Retina (tissue), 1 donor: ENCODE results near the gene OXCT1.

ENCODE experiments used
- DNase-seq: peaks from one replicate; pipeline ENCODE4 v3.0.0-alpha.2; 2016

The OXCT1 gene

DNA sequence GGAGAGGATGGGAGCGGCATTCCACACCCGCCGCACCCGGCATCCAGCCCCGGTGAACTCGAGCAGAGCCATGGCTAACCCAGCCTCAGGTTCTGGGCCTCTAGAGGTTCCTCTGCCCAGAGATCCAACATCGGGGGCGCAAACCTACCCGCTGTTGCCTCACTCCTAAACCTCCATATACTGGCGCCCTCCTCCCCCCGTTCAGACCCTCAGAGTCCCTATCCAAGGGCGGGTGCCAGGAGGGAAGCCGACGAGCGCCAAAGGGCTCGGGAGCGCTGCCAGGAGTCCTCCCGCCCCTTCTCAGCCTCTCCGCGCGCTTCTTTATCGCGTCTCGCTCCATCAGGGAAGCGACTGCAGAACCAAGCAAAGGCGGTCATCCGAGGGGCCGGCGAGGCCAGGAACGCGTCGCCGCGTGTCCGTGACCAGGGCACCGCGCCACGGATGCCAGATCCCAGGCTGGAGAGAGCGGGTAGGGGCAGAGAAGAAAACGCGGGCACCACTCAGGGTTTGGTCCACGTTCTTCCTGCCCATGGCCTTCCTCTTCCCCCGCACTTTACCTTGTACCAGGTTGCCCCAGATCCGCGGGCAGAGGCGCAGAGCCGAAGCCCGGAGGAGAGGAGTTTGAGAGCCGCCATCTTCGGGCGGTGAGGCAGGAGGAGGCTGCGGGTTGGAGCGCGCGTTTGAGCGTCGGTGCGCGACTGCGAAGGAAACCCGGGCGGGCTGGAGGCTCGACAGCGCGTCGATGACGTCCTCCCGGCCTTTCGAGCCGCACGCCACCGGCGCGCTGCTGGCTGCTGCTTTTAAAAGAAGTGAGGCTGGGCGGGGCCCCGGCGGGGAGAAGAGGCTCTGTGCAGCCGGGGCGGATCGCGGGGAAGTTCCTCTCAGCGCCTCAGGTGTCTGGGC is at the start of gene OXCT1:
Gene OXCT1, minus strand, starts transcription at position 702 of the 903 bp plus-strand sequence. Its CDS starts 67 bp downstream, at position 635.
- DNase-seq, result peak; percentile 94

DNA sequence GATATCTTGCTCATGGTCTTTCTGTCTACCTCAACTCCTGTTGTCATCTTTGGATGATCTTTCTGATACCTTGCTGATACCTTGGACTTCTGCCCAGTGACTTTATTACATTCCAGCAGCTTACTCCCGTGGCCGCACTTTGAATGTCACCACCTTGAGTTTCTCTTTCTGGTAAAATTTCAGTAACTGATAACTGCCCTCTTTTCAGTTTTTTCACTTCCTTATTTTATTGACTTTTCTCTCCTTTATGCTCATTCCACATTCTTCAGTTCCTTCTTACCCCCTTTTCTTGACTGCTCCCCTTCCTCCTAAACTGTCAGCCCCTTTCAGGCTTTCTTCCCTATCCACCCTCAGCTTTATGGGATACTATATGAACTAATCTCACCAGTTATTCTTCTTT is 47.9 kb upstream of the OXCT1 start:
- DNase-seq, result no peak

DNA sequence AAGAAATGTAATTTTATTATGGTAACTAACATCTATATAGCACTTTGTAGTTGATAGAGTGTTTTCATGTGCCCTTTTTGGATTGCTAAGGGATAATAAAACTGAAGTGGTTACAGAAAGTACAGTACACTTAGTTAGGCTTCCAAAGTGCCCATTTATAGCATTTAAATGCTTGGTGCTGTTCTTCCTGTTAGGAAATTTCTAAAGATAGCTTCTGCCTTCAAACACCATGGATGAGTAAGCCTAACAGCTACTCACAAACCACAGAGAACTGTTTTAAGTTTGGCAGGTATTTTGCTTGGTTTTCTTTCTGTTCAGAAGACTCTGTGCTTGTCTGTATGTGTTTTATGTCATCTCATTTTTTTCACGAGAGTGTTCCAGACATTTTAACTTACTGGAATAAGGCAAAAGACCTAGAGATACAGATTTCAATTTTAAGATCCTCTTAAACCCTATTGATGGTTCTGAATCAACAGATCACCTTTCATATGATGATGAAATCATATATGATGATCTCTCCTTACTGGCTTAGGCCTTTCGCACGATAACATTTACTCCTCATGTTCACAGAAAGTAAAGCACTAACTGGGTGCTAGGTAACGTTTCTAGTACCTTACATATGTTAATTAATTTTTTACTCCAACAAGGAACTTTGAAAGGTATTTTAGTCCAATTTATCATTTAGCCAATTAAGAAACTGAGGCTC is 38.3 kb upstream of the OXCT1 start:
- DNase-seq, result no peak

DNA sequence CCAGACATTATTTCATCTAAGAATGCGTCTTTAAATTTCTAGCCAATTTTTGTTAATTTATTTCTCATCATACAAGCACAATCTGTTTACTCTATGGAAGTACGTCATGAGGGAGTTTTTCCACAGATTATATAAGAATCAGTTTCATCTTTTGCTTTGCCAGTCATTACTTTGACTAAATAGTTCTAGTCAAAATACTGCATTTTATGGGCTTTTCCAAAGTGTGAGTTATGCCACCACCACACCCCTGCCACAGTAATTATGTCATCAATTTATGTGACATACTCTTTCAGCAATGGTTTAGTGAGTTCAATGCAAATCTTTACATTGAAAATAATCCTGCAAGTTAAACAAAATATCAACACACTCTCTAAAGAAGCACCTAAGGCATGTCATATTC is 35.9 kb upstream of the OXCT1 start:
- no peak for DNase-seq

DNA sequence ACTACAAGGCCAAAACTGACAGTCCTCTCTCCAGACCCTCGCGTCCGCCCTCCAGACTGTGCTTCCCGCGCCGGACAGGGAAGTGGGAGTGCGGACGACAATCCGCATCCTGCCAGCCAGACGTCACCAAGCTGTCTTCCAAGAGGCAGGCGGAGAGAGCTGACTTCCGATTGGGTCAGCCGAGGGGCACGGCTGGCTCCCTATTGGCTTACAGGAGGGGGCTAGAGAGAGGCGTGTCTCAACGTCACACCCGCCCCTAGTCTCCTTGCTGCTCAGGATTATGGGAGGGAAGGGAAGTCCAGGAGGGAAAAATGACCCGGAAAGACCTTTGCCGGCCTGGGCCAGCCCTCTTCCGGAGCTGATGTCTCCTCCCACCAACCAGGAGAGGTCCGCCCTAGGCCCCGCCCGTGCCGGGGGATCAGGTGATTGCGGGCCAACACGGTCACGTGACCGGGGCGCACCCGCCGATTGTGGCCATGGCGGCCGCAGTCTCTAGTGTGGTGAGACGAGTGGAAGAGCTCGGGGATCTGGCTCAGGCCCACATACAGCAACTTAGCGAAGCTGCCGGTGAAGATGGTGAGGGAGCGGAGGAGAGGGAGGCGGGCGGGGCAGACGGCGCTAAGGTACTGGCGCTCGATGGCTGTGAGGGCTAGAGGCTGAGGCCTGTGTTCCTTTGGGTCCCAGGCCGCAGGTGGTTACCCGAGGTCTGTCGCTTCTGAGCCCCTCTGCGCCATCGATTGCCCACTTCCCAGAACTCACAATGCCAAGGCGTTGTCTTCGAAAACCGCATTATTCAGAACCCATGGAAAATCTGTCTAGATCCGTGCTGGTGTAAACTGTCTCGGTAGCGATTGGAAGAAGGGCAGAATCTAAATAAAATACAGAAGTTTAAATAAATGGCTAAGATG is 33.9 kb upstream of the OXCT1 start, which contains the start of gene RIMOC1:
Gene RIMOC1, plus strand, starts transcription at position 453 of the 908 bp plus-strand sequence. Its CDS starts 24 bp downstream, at position 477.
- DNase-seq, result peak; percentile 98

DNA sequence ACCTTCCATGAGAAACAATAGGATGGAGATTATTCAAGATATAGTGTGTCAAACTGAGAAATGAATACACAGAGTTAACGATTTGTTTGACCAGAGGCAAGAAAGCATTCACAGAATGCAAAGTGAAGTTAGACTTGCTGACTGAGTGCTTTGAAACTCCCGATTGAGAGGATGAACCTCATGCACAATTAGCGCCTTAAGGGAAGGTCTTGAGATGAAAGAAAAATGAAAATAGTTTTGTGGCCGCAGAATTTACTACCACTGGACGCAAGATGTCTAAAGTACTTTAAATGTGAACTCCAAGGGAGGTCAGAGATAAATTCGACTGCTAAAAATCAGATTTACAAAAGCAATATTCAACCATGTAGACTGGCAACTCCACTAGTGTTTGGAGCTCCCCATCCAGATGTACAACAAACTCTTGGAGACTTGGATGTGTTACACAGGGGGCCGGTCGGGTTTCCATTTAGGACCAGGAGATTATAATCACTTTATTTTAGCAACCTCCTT is 33.2 kb upstream of the OXCT1 start:
- DNase-seq, result no peak

DNA sequence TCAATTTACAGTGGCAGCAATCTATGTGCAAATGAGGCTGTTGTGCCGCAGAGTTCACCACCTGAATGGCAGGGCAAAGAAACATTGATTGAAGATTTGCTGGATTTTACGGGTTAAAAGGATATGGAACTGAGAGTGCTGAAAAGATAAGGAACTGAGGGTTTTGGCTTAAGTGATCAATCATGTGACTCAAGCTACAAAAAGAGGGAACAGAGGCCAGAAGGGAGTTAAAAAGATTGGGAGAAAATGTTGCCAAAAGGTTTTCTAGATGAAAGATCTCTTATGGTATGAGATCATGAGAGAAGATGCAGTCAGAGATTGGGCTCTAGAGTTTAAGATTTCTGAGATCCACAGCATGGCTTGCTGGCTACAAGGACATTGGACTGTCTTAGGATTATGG is 26.0 kb upstream of the OXCT1 start:
- DNase-seq, result no peak

DNA sequence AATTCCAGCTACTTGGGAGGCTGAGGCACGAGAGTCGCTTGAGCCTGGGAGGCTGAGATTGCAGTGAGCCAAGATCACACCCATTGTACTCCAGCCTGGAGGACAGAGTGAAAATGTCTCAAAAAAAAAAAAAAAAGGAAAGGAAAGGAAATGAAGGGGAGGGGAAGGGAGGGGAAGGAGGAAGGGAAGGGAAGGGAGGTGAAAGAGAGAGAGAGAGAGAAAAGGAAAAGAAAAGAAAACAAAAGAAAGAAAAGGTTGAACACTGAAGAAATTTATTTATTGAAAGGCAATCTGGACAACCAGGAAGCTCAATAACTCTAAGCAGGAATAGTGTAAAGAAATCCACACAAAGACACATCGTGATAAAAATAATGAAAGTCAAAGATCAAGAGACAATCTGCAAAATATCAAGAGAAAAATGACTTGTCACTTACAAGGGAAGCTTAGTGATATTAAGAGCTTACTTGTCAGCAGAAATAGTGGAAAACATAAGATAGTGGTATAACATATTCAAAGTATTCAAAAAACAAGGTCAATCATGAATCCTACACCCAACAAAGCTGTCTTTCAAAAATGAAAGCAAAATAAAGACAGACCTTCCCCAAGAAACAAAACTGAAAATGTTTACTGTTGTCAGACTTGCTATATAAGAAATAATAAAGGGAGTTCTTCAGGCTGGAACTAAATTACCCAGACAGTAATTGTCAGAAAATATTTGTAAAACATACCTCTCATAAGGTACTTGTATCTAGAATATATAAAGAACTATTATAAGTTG is 23.0 kb upstream of the OXCT1 start:
- no peak for DNase-seq

DNA sequence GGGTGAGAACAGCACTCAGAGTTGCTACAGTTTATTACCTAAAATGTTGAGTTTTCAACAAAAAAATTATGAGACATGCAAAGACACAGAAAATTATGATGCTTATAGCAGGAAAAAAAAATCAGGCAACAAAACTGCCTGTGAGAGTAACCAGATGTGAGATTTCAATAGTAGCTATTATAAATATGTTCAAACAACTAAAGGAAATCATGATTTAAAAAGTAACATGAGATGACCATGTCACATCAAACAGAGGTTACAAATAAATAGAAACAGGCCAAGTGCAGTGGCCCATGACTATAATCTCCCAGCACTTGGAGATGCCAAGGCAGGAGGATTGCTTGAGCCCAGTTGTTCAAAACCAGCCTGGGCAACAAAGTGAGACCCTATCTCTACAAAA is 21.8 kb upstream of the OXCT1 start:
- no peak for DNase-seq

DNA sequence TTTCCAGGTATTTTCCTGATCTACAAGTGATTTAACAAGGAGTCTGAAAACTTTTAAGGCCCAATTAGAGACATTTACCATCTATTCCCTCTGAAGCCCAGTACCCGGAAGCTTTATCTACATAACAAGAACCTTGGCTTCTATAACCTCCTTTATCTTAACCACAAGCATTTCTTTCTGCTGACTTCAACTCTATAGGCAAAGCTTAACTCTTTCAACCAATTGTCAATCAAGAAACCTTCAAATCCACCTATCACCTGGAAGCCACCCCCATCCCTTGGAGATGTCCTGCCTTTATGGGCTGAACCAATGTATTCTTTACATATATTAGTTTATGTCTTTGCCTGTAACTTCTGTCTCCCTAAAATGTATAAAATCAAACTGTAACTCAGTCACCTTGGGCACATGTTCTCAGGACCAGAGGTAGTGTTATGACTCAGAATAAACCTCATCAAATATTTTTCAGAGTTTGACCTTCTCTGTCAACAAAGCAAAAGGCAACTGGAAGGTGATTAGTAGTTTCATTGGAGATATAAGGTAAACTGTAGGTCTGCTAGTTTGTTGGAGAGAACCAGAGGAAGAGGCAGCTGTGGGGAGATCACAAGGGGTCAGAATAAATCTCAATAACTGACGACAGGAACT is 21.0 kb upstream of the OXCT1 start:
- DNase-seq, result no peak

DNA sequence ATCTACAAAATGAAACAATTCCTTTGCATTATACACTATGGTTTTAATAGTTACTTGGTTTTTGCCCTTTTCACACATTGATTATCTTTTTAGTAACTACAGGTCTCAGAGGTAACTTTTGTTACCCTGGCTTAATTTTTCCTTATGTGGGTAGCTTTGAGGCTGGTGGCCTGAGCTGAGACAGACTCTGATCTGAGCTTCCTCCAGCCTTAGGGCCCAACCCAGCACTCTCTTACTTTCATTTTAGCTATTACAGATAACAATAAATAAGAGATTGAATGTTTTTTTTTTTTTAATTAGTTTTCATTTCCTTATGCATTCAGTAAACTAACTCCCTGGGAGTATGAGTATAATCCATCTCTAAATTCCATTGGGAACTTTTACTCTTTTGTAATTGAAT is 15.1 kb upstream of the OXCT1 start:
- no peak for DNase-seq

DNA sequence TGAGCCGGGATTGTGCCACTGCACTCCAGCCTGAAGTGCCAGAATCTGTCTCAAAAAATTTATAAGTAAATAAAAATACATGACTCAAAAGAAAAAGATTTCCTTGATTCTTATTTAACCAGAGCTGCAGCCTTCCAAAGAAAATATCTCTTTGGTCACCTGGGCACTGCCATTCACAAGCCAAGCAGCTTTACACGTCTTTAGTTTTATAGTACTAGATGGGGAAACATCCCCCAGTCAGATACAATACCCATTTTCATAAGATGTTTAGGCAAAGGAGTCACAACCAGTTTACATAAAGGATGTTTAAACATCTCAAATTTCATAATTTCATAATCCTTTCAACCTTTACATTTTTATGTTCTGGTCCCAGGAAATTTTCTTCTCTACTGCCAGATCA is 13.7 kb upstream of the OXCT1 start:
- no peak for DNase-seq

DNA sequence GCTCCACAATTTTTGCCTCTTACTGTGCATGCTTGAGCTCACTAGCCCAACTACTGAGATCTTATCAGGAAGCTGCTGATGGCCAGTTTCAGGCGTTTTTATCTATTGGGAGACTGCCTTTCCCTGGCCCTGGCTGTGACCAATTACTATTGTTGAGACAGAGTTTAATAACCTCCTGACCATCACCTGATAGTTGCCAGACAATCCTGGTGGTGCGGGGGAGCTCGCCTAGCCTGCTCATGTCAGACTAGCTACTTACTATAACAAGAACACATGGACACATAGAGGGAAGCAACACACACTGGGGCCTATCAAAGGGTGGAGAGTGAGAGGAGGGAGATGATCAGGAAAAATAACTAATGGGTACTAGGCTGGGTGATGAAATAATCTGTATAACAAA is 13.0 kb upstream of the OXCT1 start:
- DNase-seq, result no peak

DNA sequence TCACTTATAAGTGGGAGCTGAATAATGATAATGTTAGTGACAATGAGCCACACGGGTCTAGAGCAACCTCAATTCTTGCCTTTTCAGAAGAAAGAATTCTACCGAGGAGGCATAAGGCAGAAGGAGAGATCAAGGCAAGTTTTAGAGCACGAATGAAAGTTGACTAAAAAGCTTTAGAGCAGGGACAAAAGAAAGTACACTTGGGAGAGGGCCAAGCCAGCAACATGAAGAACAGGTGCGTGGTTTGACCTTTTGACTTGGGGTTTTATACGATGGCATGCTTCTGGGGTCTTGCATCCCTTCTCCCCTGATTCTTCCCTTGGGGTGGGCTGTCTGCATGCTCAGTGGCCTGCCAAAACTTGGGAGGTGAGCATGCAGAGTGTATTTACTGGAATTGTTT is 12.5 kb upstream of the OXCT1 start:
- no peak for DNase-seq

DNA sequence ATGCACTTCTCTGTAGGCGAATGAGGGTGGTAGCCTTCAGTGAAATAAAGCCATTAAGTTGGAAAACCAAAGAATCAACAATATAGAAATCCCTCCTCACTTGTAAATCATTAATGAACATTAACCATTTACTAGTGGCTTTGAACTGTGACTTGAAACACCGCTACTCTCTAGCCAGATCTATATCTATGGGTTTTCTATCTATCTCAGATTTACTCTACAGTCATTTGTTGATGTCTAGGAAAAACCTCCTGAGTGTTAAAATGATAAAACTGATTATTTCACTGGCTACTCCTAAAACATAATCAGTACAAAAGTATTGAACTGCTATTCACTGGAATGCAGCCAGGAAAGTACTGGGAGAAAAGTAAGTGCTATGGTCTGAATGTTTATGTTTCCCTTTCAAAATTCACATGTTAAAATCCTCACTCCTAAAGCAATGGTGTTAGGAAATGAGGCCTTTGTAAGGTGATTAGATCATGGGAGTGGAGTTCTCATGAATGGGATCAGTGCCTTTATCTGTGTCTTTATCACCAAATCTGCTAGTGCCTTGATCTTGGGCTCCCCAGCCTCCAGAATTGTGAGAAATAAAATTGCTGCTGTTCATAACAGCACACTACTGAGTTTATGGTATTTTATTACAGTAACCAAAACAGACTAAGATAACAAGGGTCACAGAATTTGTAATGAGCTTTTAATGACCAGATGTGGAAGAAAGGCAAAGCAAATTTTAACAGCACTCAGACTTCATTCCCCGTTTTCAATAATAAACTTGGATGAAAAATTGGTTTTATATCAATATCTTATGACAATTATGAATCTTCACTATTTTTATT is 8.6 kb upstream of the OXCT1 start:
- DNase-seq, result no peak

DNA sequence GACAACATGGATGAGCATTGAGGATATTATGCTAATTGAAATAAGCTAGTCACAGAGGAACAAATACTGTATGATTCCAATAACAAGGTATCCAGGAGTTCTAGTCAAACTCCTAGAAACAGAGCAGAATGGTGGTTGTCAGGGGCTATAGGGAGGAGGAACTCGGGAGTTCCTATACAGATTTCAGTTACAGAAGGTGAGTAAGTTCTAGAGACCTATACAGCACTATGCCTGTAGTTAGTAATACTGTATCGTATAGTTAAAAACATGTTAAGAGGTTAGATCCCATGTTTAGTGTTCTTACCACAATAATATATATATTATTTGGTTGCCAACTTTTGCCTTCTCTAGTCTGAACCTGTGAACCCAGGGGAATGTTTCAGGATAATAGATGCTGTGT is 7.9 kb upstream of the OXCT1 start:
- DNase-seq, result no peak

DNA sequence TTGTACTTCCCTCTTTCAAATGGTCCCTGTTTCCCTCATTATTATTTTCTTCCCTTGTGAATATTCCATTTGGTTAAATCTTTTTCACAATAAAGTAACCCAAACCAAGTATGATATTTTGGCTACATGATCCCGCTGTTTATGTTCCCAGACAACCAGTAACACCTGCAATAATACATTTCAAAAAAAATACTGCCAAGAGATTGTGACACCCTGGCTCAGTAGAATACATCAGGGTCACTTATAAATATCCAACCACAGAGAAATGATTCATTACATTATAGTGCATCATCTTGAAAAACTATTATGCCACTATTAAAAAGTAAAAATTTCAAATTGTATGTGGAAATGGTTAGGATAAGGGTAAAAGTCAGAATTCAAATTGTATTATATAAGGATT is 7.2 kb upstream of the OXCT1 start:
- no peak for DNase-seq

DNA sequence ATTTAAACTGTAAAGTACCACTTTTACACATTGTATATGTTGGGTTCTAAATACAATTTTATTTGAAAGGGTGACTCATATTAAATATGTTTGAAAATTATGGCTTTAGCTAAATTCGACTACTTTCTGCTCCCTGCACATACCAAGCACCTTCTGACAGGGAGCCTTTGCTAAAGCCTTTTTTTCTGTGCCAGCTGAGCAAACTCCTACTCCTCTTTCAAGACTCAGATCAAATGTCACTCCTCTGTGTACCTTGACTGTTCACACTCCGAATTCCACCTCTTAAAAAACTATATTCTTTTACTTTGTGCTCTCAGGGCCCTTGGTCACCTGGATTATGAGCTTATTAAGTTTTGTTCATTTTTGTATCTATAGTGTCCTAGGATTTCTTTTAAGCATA is 6.5 kb upstream of the OXCT1 start:
- no peak for DNase-seq

DNA sequence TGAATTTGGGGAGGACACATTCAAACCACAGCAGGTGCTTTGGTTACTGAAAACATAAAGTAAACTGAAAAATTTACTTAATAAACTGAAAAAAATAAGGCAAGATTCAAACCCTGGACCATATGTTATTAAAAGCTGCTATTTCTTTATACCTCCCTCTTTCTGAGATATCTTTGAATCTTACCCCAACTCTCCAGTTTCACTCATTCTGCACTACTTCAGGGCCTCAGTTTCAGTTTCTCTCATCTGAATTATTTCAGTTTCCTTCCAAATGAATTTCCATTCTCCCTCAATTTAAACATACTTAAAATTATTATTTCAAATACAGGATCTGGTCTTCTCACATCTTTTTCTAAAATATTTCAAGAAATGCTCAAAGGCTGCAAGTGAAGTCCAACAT is 4.9 kb upstream of the OXCT1 start:
- DNase-seq, result no peak

DNA sequence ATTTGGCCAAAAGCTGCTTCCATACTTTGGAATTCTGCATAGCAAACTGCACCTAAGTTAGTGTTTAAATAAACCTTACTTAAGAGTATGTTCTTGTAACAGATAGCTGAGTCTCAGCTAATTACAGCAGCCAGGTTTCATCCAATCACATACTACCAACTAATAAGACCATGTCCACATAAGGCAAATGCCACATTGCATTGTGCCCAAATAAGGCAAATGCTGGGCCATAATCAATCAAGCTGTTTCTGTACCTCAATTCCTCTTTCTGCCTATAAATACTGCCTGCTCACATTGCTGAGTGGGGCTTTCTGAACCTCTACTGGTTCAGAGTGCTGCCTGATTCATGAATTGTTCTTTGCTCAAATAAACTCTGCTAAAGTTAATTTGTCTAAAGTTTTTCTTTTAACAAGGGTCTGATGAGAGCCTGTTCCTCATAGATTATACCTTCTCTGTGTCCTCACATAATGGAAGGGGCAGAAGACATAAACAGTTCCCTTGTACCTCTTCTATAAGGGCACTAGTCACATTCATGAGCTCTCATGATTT is 4.4 kb upstream of the OXCT1 start:
- no peak for DNase-seq
